Skeletal muscle tissue (tissue), 4 donors: Measurements from ENCODE around the gene AKT3. TPM values are rescaled to one million over a fixed set of nuclear protein-coding genes. Genes with fewer than 3 reads are reported as not detected.

Source experiments
- H3K27ac ChIP-seq: one replicate; pipeline ENCODE4 v1.7.0; 2013; ENCODE audit warnings: mild to moderate bottlenecking, low read depth, low read length, inconsistent platforms
- H3K27me3 ChIP-seq, 3 donors: one replicate each; pipeline ENCODE4 v1.7.0; 2013; ENCODE audit warnings: low read length in 3 of 3; ENCODE audit not compliant: control insufficient read depth in 3 of 3, insufficient read depth in 3 of 3
- H3K36me3 ChIP-seq, 3 donors: one replicate each; pipeline ENCODE4 v1.7.0; 2013; ENCODE audit warnings: low read length in 3 of 3; ENCODE audit not compliant: control insufficient read depth in 3 of 3, insufficient read depth in 3 of 3
- H3K4me1 ChIP-seq, 3 donors: one replicate each; pipeline ENCODE4 v1.7.0; 2013; ENCODE audit warnings: low read length in 3 of 3, mild to moderate bottlenecking in 3 of 3; ENCODE audit not compliant: control insufficient read depth in 3 of 3, insufficient read depth in 3 of 3
- H3K4me3 ChIP-seq, 3 donors: one replicate each; pipeline ENCODE4 v1.7.0; 2013; ENCODE audit warnings: low read length in 3 of 3
- H3K9ac ChIP-seq, 3 donors: one replicate each; pipeline ENCODE4 v1.7.0; 2013; ENCODE audit warnings: low read length in 3 of 3, mild to moderate bottlenecking in 3 of 3, moderate library complexity in 2 of 3, low read depth in 1 of 3
- H3K9me3 ChIP-seq, 3 donors: one replicate each; pipeline ENCODE4 v1.7.0; 2013; ENCODE audit warnings: low read length in 3 of 3; ENCODE audit not compliant: control insufficient read depth in 3 of 3
- total RNA-seq: library from RNA; depleted of rRNA; stranded (reverse); fragments of >200 nt; gene quantifications from one replicate; pipeline ENCODE4 v1.2.3, GENCODE V29; 2014
- donor health status: Osteomylitis.

AKT3 gene
- total RNA-seq, 1 donor from 2014 or later, result 28.7 TPM

DNA sequence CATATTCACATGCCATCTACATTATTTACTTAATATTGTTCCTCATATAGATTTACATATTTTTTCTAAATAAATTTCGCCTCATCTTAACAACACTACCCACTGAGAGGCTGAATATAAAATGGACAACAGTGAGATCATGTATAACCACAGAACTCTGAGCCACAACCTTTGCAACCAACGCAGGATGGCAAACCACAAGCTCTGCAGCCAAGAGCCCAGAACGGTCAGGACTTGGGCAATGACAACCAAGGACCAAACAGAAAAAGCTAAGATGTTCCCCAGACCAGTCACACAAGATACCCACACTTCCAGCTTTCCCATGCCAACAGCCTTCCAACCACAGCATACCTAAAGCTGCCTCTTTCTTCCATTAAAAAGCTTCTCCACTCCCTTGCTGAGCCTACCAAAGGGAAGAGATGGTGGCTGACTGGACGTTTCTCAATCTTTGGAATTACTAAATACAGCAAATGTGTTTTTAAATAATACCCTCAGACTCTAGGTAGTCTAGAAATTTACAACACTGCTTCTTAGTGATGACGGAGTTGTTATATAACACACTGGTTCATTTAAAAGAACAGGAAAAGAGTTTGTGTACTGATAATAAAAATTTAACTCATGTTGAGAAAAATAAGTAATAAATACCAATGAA is 117.9 kb downstream of the AKT3 start:
- Histone ChIP-seq H3K27me3 (no peaks in the 10 kb centered on the region), H3K4me1 (peaks cover 0 to 9% (median 3%) of the 10 kb centered on the region in 3 donors), H3K27ac (no peak overlapping the region), H3K4me3 (no peak overlapping the region), H3K9ac (no peak overlapping the region), H3K9me3 (no peaks in the 10 kb centered on the region), H3K36me3 (no peaks in the 10 kb centered on the region)

DNA sequence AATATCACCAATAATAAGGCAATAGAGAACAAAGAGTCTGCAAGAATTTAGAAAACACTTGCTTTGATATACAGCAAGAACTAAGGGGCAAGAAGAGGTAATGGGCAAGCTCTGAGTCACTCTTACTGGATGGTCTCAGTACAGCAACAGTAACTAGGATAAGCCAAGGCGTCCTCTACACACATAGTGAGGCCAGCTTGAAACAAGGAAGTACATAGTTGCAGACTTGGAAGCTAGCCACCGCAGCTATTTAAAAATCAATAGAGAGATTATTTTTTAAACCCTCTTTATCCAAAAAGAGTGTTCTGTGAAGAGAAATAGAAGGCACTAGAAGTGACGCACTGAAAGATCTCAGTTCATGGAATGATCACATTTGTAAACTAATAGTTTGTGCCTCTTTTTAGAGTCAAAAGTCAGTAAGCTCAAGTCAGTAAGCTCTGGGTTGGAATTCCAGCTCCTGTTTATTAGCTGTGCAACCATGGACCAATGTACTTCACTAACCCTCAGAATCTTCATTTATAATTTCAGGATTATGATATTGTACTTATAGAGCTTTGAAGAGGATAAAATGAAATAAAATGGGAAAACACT is 118.6 kb downstream of the AKT3 start:
- Histone ChIP-seq H3K9me3 (no peaks in the 10 kb centered on the region), H3K9ac (no peak overlapping the region), H3K36me3 (no peaks in the 10 kb centered on the region), H3K27me3 (no peaks in the 10 kb centered on the region), H3K4me3 (no peak overlapping the region), H3K4me1 (peaks cover 0 to 9% (median 3%) of the 10 kb centered on the region in 3 donors), H3K27ac (no peak overlapping the region)

DNA sequence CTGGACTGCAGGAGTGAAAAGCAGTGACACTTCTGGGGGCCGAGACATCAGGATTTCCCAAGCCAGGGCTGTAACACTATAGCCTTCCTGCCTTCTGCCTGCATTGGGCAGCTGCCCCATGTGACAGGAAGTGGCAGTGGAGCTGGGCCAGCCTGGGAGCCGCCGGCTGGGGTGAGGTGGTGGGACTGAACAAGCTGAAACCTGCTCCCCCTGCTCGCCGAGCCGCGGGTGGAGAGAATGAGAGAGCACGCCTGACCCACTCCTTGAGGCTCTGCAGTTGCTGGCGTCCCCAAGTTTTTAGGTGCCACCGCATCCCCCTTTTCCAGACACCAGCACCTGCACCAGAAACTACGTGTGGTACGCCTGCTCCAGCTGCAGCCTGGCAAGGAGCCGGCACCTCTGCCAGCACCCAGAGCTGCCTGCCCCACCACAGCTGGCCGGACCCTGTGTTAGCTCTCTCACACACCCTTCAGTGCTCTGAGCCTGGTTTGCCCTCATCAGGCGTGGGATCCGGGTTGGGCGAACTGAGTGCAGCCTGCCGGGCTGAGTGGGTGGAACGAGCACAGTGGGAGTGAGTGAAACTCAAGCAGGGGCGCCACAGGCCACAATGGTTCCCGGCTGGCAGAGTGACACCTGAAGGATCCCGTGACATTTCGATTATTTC is 119.4 kb downstream of the AKT3 start:
- Histone ChIP-seq H3K9me3 (no peaks in the 10 kb centered on the region), H3K4me1 (peaks cover 0 to 9% (median 3%) of the 10 kb centered on the region in 3 donors), H3K4me3 (no peak overlapping the region), H3K27me3 (no peaks in the 10 kb centered on the region), H3K9ac (no peak overlapping the region), H3K27ac (no peak overlapping the region), H3K36me3 (no peaks in the 10 kb centered on the region)

GRCh38 chr1:243729956-243730355 is 120.1 kb downstream of the AKT3 start:
- H3K4me3 ChIP-seq, result no peak overlapping the region

DNA sequence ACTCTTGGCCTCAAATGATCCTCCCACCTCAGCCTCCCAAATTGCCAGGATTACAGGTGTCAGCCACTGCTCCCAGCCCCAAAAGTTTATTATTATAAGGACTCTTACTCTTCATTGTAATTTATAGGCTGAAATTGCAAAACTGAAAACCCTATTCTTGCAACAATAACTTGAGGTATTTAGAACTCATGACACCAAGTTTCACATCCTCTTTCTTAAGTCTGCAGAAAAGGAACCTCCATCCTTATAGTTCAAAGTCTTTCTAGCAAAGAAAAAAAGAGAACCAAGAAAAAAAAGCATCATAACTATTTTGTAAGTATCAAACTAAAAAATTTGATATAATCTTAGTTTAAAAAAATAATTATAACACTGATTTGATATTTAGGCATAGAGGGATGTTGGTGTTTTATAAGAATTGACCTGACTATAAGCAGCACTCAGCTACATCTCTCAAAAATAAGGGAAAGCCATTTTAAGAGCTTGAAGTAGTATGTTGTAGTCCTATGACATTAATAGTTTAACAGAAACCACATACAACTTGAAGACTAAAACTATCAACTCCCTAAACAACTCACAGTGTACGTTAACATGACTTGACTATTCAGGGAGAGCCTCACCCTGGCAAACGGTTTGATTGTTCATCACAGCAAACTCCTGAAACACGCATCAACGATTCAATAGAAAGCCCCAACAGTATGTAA is 122.4 kb downstream of the AKT3 start:
- Histone ChIP-seq H3K4me3 (no peak overlapping the region), H3K4me1 (peaks cover 0 to 9% (median 3%) of the 10 kb centered on the region in 3 donors), H3K27me3 (no peaks in the 10 kb centered on the region), H3K27ac (no peak overlapping the region), H3K9ac (no peak overlapping the region), H3K9me3 (no peaks in the 10 kb centered on the region), H3K36me3 (no peaks in the 10 kb centered on the region)

More at GRCh38 chr1:243729956-243730355, 120.1 kb downstream of the AKT3 start:
- no peaks in the 10 kb centered on the region for H3K9me3 ChIP-seq
- H3K27me3 ChIP-seq, result no peaks in the 10 kb centered on the region
- peaks cover 0 to 9% (median 3%) of the 10 kb centered on the region in 3 donors for H3K4me1 ChIP-seq
- no peak overlapping the region for H3K9ac ChIP-seq
- no peak overlapping the region for H3K27ac ChIP-seq
- no peaks in the 10 kb centered on the region for H3K36me3 ChIP-seq

- H3K27ac ChIP-seq, result no peak overlapping the region
- H3K36me3 ChIP-seq, result no peaks in the 10 kb centered on the region
- no peaks in the 10 kb centered on the region for H3K9me3 ChIP-seq
Measured at GRCh38 chr1:243726806-243727502, 123.1 kb downstream of the AKT3 start.

DNA sequence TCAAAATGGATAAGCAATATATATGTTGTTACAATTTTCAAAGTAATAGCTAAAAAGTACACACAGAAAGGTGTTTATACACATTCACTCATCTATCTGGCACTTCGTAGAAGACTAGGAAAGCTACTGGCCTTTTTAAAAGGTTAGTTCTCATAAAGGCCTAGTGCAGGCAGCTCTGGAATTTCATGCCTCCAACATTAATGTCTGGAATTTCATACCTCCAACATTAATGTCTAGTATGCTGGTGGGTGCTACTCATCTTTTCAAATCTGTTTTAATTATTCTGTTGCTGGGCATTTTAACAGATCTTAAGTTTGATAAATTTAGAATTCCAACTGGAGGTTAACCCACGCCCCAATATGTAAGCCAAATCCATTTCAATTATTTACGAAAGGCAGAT is 124.2 kb downstream of the AKT3 start:
- Histone ChIP-seq H3K27ac (no peak overlapping the region), H3K9me3 (no peaks in the 10 kb centered on the region), H3K9ac (no peak overlapping the region), H3K4me3 (no peak overlapping the region), H3K36me3 (no peaks in the 10 kb centered on the region), H3K27me3 (no peaks in the 10 kb centered on the region), H3K4me1 (peaks cover 0 to 8% (median 3%) of the 10 kb centered on the region in 3 donors)

More at GRCh38 chr1:243726806-243727502, 123.1 kb downstream of the AKT3 start:
- Histone ChIP-seq H3K4me1 (peaks cover 0 to 9% (median 3%) of the 10 kb centered on the region in 3 donors), H3K9ac (no peak overlapping the region), H3K27me3 (no peaks in the 10 kb centered on the region), H3K4me3 (no peak overlapping the region)

GRCh38 chr1:243725075-243725474 is 125.0 kb downstream of the AKT3 start:
- H3K27ac ChIP-seq, result no peak overlapping the region
- no peaks in the 10 kb centered on the region for H3K9me3 ChIP-seq
- no peaks in the 10 kb centered on the region for H3K27me3 ChIP-seq
- no peak overlapping the region for H3K4me3 ChIP-seq
- no peaks in the 10 kb centered on the region for H3K36me3 ChIP-seq
- peaks cover 0 to under 1% (median 0%) of the 10 kb centered on the region in 3 donors for H3K4me1 ChIP-seq
- no peak overlapping the region for H3K9ac ChIP-seq

GRCh38 chr1:243723458-243724043 is 126.5 kb downstream of the AKT3 start:
- no peaks in the 10 kb centered on the region for H3K4me1 ChIP-seq
- H3K27me3 ChIP-seq, result no peaks in the 10 kb centered on the region
- no peak overlapping the region for H3K4me3 ChIP-seq
- H3K36me3 ChIP-seq, result no peaks in the 10 kb centered on the region
- H3K9me3 ChIP-seq, result no peaks in the 10 kb centered on the region
- H3K27ac ChIP-seq, result no peak overlapping the region
- H3K9ac ChIP-seq, result no peak overlapping the region
